Activated gamma-delta T cell treated with Interleukin-2 at 50 U/mL for 16 hours (primary cell): ENCODE results near the gene ASTN2.

Source experiments
- DNase-seq: peaks from one replicate; pipeline ENCODE4 v3.0.0-alpha.2; 2020

The ASTN2 gene

GRCh38 chr9:116789081-116789480 is 625.8 kb downstream of the ASTN2 start:
- no peak for DNase-seq

- no peak for DNase-seq
Measured at GRCh38 chr9:116786737-116787136, 628.1 kb downstream of the ASTN2 start.

GRCh38 chr9:116777116-116777515 is 637.7 kb downstream of the ASTN2 start:
- no peak for DNase-seq

- no peak for DNase-seq
Measured at GRCh38 chr9:116774421-116775180, 640.3 kb downstream of the ASTN2 start.

GRCh38 chr9:116767219-116767618 is 647.6 kb downstream of the ASTN2 start:
- DNase-seq = no peak

GRCh38 chr9:116765011-116765410 is 649.8 kb downstream of the ASTN2 start:
- DNase-seq = no peak

- no peak for DNase-seq
Measured at GRCh38 chr9:116763770-116764169, 651.1 kb downstream of the ASTN2 start.

- no peak for DNase-seq
Measured at GRCh38 chr9:116760636-116761035, 654.2 kb downstream of the ASTN2 start.

- no peak for DNase-seq
Measured at GRCh38 chr9:116757030-116757429, 657.8 kb downstream of the ASTN2 start.

- DNase-seq = no peak
Measured at GRCh38 chr9:116753389-116753788, 661.5 kb downstream of the ASTN2 start.

GRCh38 chr9:116750510-116750909 is 664.3 kb downstream of the ASTN2 start:
- DNase-seq = no peak

GRCh38 chr9:116749772-116750171 is 665.1 kb downstream of the ASTN2 start:
- no peak for DNase-seq

GRCh38 chr9:116749176-116749575 is 665.7 kb downstream of the ASTN2 start:
- no peak for DNase-seq

- no peak for DNase-seq
Measured at GRCh38 chr9:116741742-116742141, 673.1 kb downstream of the ASTN2 start.

- no peak for DNase-seq
Measured at GRCh38 chr9:116741086-116741740, 673.6 kb downstream of the ASTN2 start.

GRCh38 chr9:116737152-116737546 is 677.7 kb downstream of the ASTN2 start:
- peak; percentile 6 for DNase-seq

GRCh38 chr9:116736399-116737151 is 678.3 kb downstream of the ASTN2 start:
- DNase-seq = no peak

- DNase-seq = no peak
Measured at GRCh38 chr9:116733010-116733641, 681.7 kb downstream of the ASTN2 start.

- DNase-seq = no peak
Measured at GRCh38 chr9:116726602-116727001, 688.3 kb downstream of the ASTN2 start.

GRCh38 chr9:116724123-116724522 is 690.7 kb downstream of the ASTN2 start:
- DNase-seq = no peak

GRCh38 chr9:116721944-116722343 is 692.9 kb downstream of the ASTN2 start:
- DNase-seq = no peak

- DNase-seq = no peak
Measured at GRCh38 chr9:116721411-116721810, 693.4 kb downstream of the ASTN2 start.

GRCh38 chr9:116720111-116720510 is 694.7 kb downstream of the ASTN2 start:
- DNase-seq = no peak
